Fibroblast of lung (primary cell): Measurements from ENCODE around the gene PARP3. TPM values are rescaled to one million over a fixed set of nuclear protein-coding genes. Genes with fewer than 3 reads are reported as not detected.

Experiments used
- DNase-seq, 2 donors: peaks; one replicate each; pipeline versions ENCODE4 v3.0.0 to v3.0.0-alpha.2; 2010; ENCODE audit warnings: low read depth in 2 of 2
- H2AFZ ChIP-seq: 2 replicates; pipeline ENCODE4 v1.5.1; 2012; ENCODE audit warnings: low read length, control low read depth, inconsistent platforms
- H3K27ac ChIP-seq: 2 replicates; pipeline ENCODE4 v1.5.1; 2011; ENCODE audit warnings: low read length, control low read depth; ENCODE audit not compliant: insufficient read depth
- H3K27me3 ChIP-seq: 2 replicates; pipeline ENCODE4 v1.5.1; 2011; ENCODE audit warnings: mild to moderate bottlenecking, low read length; ENCODE audit not compliant: control insufficient read depth, insufficient read depth
- H3K36me3 ChIP-seq: 2 replicates; pipeline ENCODE4 v1.5.1; 2011; ENCODE audit warnings: low read length; ENCODE audit not compliant: control insufficient read depth, insufficient read depth
- H3K4me1 ChIP-seq: 2 replicates; pipeline ENCODE4 v1.5.1; 2011; ENCODE audit warnings: low read length; ENCODE audit not compliant: control insufficient read depth, insufficient read depth; ENCODE audit errors: extremely low read depth
- H3K4me2 ChIP-seq: 2 replicates; pipeline ENCODE4 v1.5.1; 2011; ENCODE audit warnings: low read length, control low read depth; ENCODE audit not compliant: insufficient read depth; ENCODE audit errors: extremely low read depth
- H3K4me3 ChIP-seq, 4 experiments: fragments of 200-600 bp in 1 of 4; sonication (generic) in 1 of 4; replicated peaks in 1 of 4; 2 replicates each; pipeline ENCODE4 v1.5.1; 2011 to 2016; ENCODE audit warnings: low read length in 4 of 4, low read depth in 3 of 4, mild to moderate bottlenecking in 3 of 4, control low read depth in 2 of 4, inconsistent platforms in 1 of 4, mixed read lengths in 1 of 4; ENCODE audit not compliant: insufficient read depth in 1 of 4; ENCODE audit errors: control extremely low read depth in 1 of 4
- H3K79me2 ChIP-seq: 2 replicates; pipeline ENCODE4 v1.5.1; 2012; ENCODE audit warnings: mild to moderate bottlenecking, low read length, inconsistent platforms; ENCODE audit not compliant: control insufficient read depth, insufficient read depth
- H3K9ac ChIP-seq: 2 replicates; pipeline ENCODE4 v1.5.1; 2011; ENCODE audit warnings: mild to moderate bottlenecking, low read length, control low read depth; ENCODE audit not compliant: insufficient read depth
- H3K9me3 ChIP-seq: 2 replicates; pipeline ENCODE4 v1.5.1; 2012; ENCODE audit warnings: low read depth, low read length; ENCODE audit not compliant: control insufficient read depth, insufficient read depth
- H4K20me1 ChIP-seq: 2 replicates; pipeline ENCODE4 v1.5.1; 2011; ENCODE audit warnings: low read length; ENCODE audit not compliant: control insufficient read depth, insufficient read depth; ENCODE audit errors: extremely low read depth
- EZH2 ChIP-seq: IDR thresholded peaks from 2 replicates; pipeline ENCODE4 v1.5.1; 2012; ENCODE audit warnings: low read length, control low read depth, mild to moderate bottlenecking; ENCODE audit errors: missing control alignments
- polyA plus RNA-seq, 2 donors: library from polyadenylated mRNA; depleted of rRNA in 1 of 2; stranded (reverse) in 1 of 2; unstranded in 1 of 2; fragments of >200 nt; gene quantifications; 2 replicates each; pipeline ENCODE4 v1.2.1, GENCODE V29; 2011 to 2012; ENCODE audit warnings: missing spikeins in 1 of 2
- total RNA-seq: library from RNA; depleted of rRNA; stranded (reverse); fragments of >200 nt; gene quantifications from 2 replicates; pipeline ENCODE4 v1.2.1, GENCODE V29; 2014
- TF ChIP-seq, protein P1 (sequence below), 2 donors: IDR thresholded peaks in 1 of 2; conservative IDR thresholded peaks in 1 of 2; 1 replicate in 1 of 2; 2 replicates in 1 of 2; pipeline ENCODE4 v1.5.1; 2011 to 2012; ENCODE audit warnings: low read length in 2 of 2, control low read depth in 1 of 2, inconsistent platforms in 1 of 2, low read depth in 1 of 2, mild to moderate bottlenecking in 1 of 2

The PARP3 gene
- total and polyA plus RNA-seq, 2 donors (not counting 1 experiment from before 2014, with no cell fraction given) = 22.8 to 44.1 TPM

DNA sequence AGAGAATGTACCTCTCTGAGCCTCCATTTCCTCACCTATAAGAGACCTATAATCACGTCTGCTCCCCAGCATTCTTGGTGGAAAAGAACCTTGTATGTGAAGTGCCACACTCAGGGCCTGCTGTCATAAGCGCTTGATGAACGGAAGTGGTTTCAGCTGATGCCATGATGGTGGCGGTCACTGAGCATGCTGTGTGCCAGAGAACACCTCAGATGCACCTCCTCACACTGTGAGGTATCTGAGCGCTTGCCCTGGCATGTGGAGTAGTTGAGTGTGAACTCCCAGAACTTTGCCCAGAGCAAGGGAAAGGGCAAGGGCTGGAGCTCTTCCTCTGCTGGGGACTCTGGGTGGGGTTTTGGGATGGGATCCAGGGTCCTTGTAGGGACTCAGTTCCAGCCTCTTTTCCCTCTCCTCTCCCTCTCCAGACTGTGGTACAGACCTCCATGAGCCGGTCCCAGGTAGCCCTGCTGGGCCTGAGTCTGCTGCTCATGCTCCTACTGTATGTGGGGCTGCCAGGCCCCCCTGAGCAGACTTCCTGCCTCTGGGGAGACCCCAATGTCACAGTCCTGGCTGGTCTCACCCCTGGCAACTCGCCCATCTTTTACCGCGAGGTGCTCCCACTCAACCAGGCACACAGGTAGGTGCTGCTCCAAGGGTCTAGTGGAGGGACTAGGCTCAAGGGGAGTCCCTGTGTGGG is 35.4 kb downstream of the PARP3 start:
- Histone ChIP-seq H3K4me2 (no peak overlapping the region), H4K20me1 (no peaks in the 10 kb centered on the region), H3K27me3 (no peaks in the 10 kb centered on the region), H3K36me3 (peaks cover 1% of the 10 kb centered on the region), H3K27ac (no peak overlapping the region), H3K9me3 (no peaks in the 10 kb centered on the region), H3K79me2 (peaks cover 6% of the 10 kb centered on the region), H3K9ac (no peak overlapping the region), H3K4me1 (peaks cover 13% of the 10 kb centered on the region), H2AFZ (no peak overlapping the region), H3K4me3 (no peak overlapping the region)
- no peak for DNase-seq
- no peak for TF ChIP-seq EZH2
- TF ChIP-seq, protein P1, sequence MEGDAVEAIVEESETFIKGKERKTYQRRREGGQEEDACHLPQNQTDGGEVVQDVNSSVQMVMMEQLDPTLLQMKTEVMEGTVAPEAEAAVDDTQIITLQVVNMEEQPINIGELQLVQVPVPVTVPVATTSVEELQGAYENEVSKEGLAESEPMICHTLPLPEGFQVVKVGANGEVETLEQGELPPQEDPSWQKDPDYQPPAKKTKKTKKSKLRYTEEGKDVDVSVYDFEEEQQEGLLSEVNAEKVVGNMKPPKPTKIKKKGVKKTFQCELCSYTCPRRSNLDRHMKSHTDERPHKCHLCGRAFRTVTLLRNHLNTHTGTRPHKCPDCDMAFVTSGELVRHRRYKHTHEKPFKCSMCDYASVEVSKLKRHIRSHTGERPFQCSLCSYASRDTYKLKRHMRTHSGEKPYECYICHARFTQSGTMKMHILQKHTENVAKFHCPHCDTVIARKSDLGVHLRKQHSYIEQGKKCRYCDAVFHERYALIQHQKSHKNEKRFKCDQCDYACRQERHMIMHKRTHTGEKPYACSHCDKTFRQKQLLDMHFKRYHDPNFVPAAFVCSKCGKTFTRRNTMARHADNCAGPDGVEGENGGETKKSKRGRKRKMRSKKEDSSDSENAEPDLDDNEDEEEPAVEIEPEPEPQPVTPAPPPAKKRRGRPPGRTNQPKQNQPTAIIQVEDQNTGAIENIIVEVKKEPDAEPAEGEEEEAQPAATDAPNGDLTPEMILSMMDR (conservative IDR thresholded peaks at IDR 0.05 in 1 of 2, IDR thresholded peaks at IDR 0.05 in 1 of 2; ENCODE audit: low read depth in 1 of 2, low read length in 2 of 2) = no peak

- TF ChIP-seq, protein P1 (conservative IDR thresholded peaks at IDR 0.05 in 1 of 2, IDR thresholded peaks at IDR 0.05 in 1 of 2; ENCODE audit: low read depth in 1 of 2, low read length in 2 of 2) = no peak
- no peak for TF ChIP-seq EZH2
- no peak overlapping the region for H3K27ac ChIP-seq
- no peak overlapping the region for H3K4me2 ChIP-seq
- H3K4me3 ChIP-seq = no peak overlapping the region
- no peak for DNase-seq
- no peaks in the 10 kb centered on the region for H3K9me3 ChIP-seq
- H2AFZ ChIP-seq = no peak overlapping the region
- peaks cover 1% of the 10 kb centered on the region for H3K36me3 ChIP-seq
- no peaks in the 10 kb centered on the region for H4K20me1 ChIP-seq
- H3K9ac ChIP-seq = no peak overlapping the region
- H3K27me3 ChIP-seq = no peaks in the 10 kb centered on the region
- H3K4me1 ChIP-seq = peaks cover 13% of the 10 kb centered on the region
- H3K79me2 ChIP-seq = peaks cover 6% of the 10 kb centered on the region
These were observed 36.0 kb downstream of the PARP3 start for GRCh38 chr3:51978143-51978502.

GRCh38 chr3:51980253-51980652 is 38.1 kb downstream of the PARP3 start:
- H3K9me3 ChIP-seq = no peaks in the 10 kb centered on the region
- no peak overlapping the region for H3K27ac ChIP-seq
- DNase-seq = no peak
- no peak overlapping the region for H3K4me2 ChIP-seq
- TF ChIP-seq, protein P1 (conservative IDR thresholded peaks at IDR 0.05 in 1 of 2, IDR thresholded peaks at IDR 0.05 in 1 of 2; ENCODE audit: low read depth in 1 of 2, low read length in 2 of 2) = no peak
- TF ChIP-seq EZH2 = no peak
- H3K4me3 ChIP-seq = no peak overlapping the region
- H3K36me3 ChIP-seq = peaks cover 1% of the 10 kb centered on the region
- H4K20me1 ChIP-seq = no peaks in the 10 kb centered on the region
- peaks cover 10% of the 10 kb centered on the region for H3K4me1 ChIP-seq
- no peak overlapping the region for H3K9ac ChIP-seq
- no peak overlapping the region for H2AFZ ChIP-seq
- no peaks in the 10 kb centered on the region for H3K27me3 ChIP-seq
- peaks cover 6% of the 10 kb centered on the region for H3K79me2 ChIP-seq
